ENCODE results near the gene SRR. TPM values are rescaled to one million over a fixed set of nuclear protein-coding genes. Genes with fewer than 3 reads are reported as not detected.

Gene SRR
- total RNA-seq, 4 donors from 2014 or later, result 0.40 to 23.1 (median 12.1) TPM; not detected in 1

DNA sequence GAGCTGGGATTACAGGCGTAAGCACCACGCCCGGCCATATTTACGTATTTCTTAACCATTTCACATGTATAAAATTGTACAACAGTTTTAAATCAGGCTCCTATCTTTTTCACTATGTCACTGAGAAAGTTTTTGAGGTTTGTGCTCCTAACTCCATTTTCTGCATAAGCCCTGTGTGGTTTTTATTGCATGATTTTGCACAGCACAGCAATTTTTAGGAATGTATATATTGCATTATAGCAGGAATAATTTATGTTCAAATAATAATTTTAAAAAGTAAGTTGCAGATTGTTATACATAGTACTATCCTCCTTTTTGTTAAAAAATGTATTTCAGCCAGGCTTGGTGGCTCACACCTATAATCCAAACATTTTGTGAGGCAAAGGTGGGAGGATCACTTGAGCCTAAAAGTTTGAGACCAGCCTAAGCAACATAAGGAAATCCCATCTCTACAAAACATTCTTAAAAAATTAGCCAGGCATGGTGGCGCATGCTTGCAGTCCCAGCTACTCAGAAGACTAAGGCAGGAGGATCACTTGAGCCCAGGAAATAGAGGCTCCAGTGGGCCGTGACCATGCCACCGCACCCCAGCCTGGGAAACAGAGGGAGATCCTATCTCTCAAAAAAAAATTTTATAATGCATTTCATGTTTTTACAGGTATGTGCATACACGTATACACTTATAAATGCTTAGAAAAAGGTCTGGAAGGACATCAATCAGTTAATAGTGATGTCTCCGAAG lies 26.1 kb upstream of the SRR start:
- intact Hi-C loops (cut with DNase I; ENCODE audit: low total_unique reads), result no loop called here

DNA sequence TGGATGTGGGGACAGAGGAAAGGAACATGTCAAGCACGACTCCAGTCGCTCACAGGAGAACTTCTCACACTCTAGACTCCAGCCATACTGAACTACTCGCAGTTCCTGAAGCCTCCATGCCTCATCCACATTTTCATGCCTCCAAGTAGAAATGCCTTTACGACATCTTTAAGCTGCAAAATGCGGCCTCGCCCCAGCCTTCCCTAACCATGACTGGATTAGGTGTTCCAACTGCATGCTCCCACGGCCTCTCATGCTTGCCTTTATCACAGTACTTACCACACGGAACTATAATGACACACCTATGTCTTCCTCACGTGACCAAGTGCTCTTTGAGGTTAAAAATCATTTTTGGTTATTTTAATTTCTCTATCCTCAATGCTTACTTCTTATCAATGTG lies 24.0 kb upstream of the SRR start:
- TF ChIP-seq POLR2AphosphoS5 (IDR thresholded peaks at IDR 0.05) (no peak), EP300 (IDR thresholded peaks at IDR 0.05; ENCODE audit: low read depth) (no peak), POLR2A (IDR thresholded peaks at IDR 0.05) (no peak)
- TF ChIP-seq, protein P1, sequence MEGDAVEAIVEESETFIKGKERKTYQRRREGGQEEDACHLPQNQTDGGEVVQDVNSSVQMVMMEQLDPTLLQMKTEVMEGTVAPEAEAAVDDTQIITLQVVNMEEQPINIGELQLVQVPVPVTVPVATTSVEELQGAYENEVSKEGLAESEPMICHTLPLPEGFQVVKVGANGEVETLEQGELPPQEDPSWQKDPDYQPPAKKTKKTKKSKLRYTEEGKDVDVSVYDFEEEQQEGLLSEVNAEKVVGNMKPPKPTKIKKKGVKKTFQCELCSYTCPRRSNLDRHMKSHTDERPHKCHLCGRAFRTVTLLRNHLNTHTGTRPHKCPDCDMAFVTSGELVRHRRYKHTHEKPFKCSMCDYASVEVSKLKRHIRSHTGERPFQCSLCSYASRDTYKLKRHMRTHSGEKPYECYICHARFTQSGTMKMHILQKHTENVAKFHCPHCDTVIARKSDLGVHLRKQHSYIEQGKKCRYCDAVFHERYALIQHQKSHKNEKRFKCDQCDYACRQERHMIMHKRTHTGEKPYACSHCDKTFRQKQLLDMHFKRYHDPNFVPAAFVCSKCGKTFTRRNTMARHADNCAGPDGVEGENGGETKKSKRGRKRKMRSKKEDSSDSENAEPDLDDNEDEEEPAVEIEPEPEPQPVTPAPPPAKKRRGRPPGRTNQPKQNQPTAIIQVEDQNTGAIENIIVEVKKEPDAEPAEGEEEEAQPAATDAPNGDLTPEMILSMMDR (IDR thresholded peaks at IDR 0.05), result no peak

More for the DNA sequence above, 26.1 kb upstream of the SRR start:
- 93% methylated on average over 8 to 9 of the region's 9 CpGs for WGBS, 2 donors (ENCODE audit: low coverage in 1 of 2)
- Histone ChIP-seq H3K27ac (no peak overlapping the region), H3K9me3 (no peaks in the 10 kb centered on the region), H3K27me3 (no peaks in the 10 kb centered on the region), H3K4me3 (no peak overlapping the region), H3K36me3 (peaks cover 0 to 34% (median 13%) of the 10 kb centered on the region in 4 donors), H3K4me1 (no peaks in the 10 kb centered on the region)
- in situ Hi-C loops (cut with MboI; ENCODE audit: low pct_ligation_motif_present in 1 of 4, low pct_unique_long_range_greater_than_20kb in 1 of 4, low sequenced_read_pairs in 3 of 4), result loop anchor here in 1 of 4 donors (25.0 kb wide), 1 partner anchor 390 kb away; no protein-coding TSS in a partner anchor
- no peak for DNase-seq
- TF ChIP-seq EP300 (IDR thresholded peaks at IDR 0.05; ENCODE audit: low read depth) (no peak), POLR2AphosphoS5 (IDR thresholded peaks at IDR 0.05) (no peak), POLR2A (IDR thresholded peaks at IDR 0.05) (no peak)
- TF ChIP-seq, protein P1 (IDR thresholded peaks at IDR 0.05), result no peak

DNA sequence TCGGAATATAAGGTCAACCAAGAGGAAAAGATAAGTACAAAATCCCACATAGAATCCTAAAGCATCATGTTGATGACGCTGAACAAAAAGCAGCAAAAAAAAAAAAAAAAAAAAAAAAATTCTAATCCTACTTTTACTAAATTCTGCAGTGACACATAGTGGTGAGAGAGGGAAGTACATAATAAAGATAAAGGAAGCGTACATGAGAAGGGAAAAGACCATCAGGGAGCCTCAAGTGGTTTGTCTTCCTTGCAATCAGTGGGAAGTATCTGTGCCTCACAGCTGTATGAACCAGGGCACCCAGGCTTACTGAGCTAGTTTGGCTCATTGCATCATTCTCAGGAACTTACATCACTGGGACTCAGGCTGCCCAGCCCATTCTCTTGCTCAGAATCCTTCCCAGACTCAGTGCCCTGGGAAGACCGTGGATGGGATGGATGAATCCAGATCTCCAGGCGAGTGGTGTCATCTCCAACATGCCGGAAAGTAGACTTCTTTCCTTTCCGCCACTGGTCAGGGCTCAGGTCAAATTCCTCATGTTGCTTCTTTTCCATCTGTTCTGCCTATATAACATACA lies 21.4 kb upstream of the SRR start:
- H3K27me3 ChIP-seq, result no peaks in the 10 kb centered on the region
- intact Hi-C loops (cut with DNase I; ENCODE audit: low total_unique reads) (loop anchor here (5.0 kb wide), 1 partner anchor 230 kb away; no protein-coding TSS in a partner anchor), in situ Hi-C loops (cut with MboI; ENCODE audit: low pct_ligation_motif_present in 1 of 4, low pct_unique_long_range_greater_than_20kb in 1 of 4, low sequenced_read_pairs in 3 of 4) (loop anchor here in 1 of 4 donors (25.0 kb wide), 1 partner anchor 395 kb away; no protein-coding TSS in a partner anchor)
- peaks cover 0 to 56% (median 13%) of the 10 kb centered on the region in 4 donors for H3K36me3 ChIP-seq
- no peak overlapping the region for H3K4me3 ChIP-seq
- TF ChIP-seq, protein P1 (IDR thresholded peaks at IDR 0.05), result peak; percentile 61 to 73 (median 64)
- no peak for TF ChIP-seq EP300 (IDR thresholded peaks at IDR 0.05; ENCODE audit: low read depth)
- TF ChIP-seq POLR2AphosphoS5 (IDR thresholded peaks at IDR 0.05), result no peak
- H3K9me3 ChIP-seq, result no peaks in the 10 kb centered on the region
- H3K27ac ChIP-seq, result peak overlapping the region in 1 of 4 donors; percentile 52
- no peak for DNase-seq
- H3K4me1 ChIP-seq, result no peaks in the 10 kb centered on the region
- 52 to 75% methylated on average over 6 to 7 of the region's 7 CpGs for WGBS, 2 donors (ENCODE audit: low coverage in 1 of 2)

More for the DNA sequence above, 24.0 kb upstream of the SRR start:
- Histone ChIP-seq H3K9me3 (no peaks in the 10 kb centered on the region), H3K4me3 (no peak overlapping the region), H3K4me1 (no peaks in the 10 kb centered on the region), H3K27ac (no peak overlapping the region), H3K36me3 (peaks cover 0 to 41% (median 13%) of the 10 kb centered on the region in 4 donors), H3K27me3 (no peaks in the 10 kb centered on the region)
- DNase-seq, result no peak
- in situ Hi-C loops (cut with MboI; ENCODE audit: low pct_ligation_motif_present in 1 of 4, low pct_unique_long_range_greater_than_20kb in 1 of 4, low sequenced_read_pairs in 3 of 4), result loop anchor here in 1 of 4 donors (25.0 kb wide), 1 partner anchor 392 kb away; no protein-coding TSS in a partner anchor
- intact Hi-C loops (cut with DNase I; ENCODE audit: low total_unique reads), result loop anchor here (5.0 kb wide), 1 partner anchor 227 kb away; no protein-coding TSS in a partner anchor
- 87 to 89% methylated on average over 9 of the region's 9 CpGs for WGBS, 2 donors (ENCODE audit: low coverage in 1 of 2)

DNA sequence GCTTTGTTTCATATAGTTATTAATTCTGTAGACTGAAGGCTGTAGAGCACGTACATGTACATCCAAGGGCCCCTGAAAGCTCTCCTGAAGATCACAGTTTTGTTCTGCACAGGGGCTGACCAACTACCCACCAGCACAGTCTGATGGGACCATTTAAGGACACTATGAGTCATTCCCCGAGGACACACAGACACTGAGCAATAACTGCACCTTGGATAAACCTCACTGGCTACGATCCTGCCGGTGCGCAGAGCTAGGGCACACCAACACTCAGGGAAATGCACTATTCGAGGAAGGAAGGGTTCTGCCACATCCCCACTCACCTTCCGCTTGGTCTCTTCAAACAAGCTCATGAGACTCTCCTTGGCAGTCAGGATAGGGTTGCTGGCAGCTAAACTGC lies 20.4 kb upstream of the SRR start:
- intact Hi-C loops (cut with DNase I; ENCODE audit: low total_unique reads) (loop anchor here (5.0 kb wide), 1 partner anchor 231 kb away; no protein-coding TSS in a partner anchor), in situ Hi-C loops (cut with MboI; ENCODE audit: low pct_ligation_motif_present in 1 of 4, low pct_unique_long_range_greater_than_20kb in 1 of 4, low sequenced_read_pairs in 3 of 4) (loop anchor here in 1 of 4 donors (25.0 kb wide), 1 partner anchor 396 kb away; no protein-coding TSS in a partner anchor)
- no peak overlapping the region for H3K4me3 ChIP-seq
- H3K27me3 ChIP-seq, result no peaks in the 10 kb centered on the region
- TF ChIP-seq EP300 (IDR thresholded peaks at IDR 0.05; ENCODE audit: low read depth) (no peak), POLR2AphosphoS5 (IDR thresholded peaks at IDR 0.05) (no peak), POLR2A (IDR thresholded peaks at IDR 0.05) (no peak)
- TF ChIP-seq, protein P1 (IDR thresholded peaks at IDR 0.05), result no peak
- H3K27ac ChIP-seq, result no peak overlapping the region
- H3K36me3 ChIP-seq, result peaks cover 0 to 59% (median 14%) of the 10 kb centered on the region in 4 donors
- 84% methylated on average over 7 of the region's 7 CpGs; no CpG with 5 or more reads in 1 of the 2 donors for WGBS, 2 donors (ENCODE audit: low coverage in 1 of 2)
- no peak for DNase-seq
- H3K9me3 ChIP-seq, result no peaks in the 10 kb centered on the region
- H3K4me1 ChIP-seq, result no peaks in the 10 kb centered on the region
